NOMO-1 (cell line): ENCODE results near the gene BSN.

Experiments
- DNase-seq, 2 experiments: peaks; one replicate each; lab custom pipeline; 2025; ENCODE audit not compliant: unreplicated experiment in 2 of 2; lab: John Stamatoyannopoulos, UW

Gene BSN

DNA sequence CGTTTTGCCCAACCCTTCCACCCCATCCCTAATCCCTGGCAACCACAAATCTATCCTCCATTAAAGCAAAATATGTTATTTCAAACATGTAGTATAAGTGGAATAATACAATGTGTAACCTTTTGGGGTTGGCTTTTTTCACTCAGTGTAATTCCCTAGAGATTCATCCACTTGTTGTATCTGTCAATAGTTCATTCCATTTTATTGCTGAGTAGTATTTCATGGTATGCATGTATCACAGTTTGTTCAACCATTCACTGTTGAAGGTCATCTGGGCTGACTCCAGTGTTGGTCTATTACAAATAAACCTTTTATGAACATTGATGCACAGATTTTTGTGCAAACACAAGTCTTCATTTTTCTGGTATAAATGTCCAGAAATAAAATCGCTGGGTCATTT lies 38.8 kb downstream of the BSN start:
- no peak for DNase-seq

GRCh38 chr3:49600781-49601180 lies 46.5 kb downstream of the BSN start:
- DNase-seq, result no peak

DNA sequence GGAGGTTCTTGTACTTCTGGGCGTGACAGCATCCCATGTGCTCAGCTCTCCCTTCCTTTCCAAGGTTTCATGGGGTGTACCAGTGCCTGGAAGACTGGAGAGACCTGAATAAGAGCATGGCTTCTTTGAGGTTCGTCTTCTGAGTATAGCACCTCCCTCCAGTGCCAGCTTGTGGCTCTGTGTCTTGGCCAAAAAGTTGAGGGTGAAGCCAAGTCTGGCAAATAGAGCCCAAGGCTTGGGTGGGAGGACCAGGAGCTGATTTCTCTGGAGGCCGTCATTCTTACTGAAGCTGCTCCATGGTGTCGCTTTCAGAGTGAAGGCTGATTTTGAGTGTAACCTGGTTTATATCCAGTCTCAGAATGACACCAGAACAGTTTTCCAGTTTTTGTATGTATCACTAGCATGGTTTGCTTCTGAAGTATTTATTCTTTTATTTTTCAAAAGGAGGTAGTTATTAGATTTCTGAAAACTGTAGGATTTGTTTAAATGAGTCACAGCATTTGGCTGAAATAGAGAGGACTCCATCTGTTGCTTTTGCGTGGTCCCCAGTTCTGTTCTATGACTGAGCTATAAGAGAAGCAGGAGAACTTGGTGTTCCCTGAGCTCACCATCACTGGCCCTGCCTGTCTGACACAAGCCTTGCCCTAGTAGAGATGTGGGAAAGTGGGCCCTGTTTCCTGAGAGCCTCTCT lies 47.2 kb downstream of the BSN start:
- DNase-seq, result no peak

DNA sequence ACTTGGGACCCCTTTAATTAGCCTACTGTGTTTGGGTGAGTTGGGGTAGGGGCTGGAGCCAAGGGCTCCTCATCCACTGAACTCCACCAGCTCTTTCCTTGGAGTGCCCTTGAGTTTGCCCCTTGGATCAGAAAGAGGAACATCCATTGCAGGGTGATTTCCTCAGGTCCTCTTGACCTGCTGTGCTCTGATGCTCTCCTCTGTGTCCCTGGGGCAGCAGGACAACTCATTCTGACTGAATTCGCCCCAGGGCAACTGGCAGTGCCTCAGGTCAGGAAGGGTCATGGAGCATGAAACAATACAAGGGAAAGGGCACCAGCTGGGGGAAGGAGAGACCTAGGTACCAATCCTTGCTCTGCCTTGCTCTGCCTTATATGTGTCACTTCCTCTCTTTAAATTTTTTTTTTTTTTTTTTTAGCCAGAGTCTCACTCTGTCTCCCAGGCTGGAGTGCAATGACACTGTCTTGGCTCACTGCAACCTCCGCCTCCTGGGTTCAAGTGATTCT lies 47.8 kb downstream of the BSN start:
- peak in 1 of 2 experiments; percentile 13 for DNase-seq

GRCh38 chr3:49602877-49603411 lies 48.7 kb downstream of the BSN start:
- DNase-seq, result no peak

GRCh38 chr3:49606427-49606826 lies 52.1 kb downstream of the BSN start:
- DNase-seq, result peak in 1 of 2 experiments; percentile 18

GRCh38 chr3:49607105-49607591 lies 52.9 kb downstream of the BSN start:
- no peak for DNase-seq

GRCh38 chr3:49607796-49608195 lies 53.5 kb downstream of the BSN start:
- DNase-seq, result no peak

DNA sequence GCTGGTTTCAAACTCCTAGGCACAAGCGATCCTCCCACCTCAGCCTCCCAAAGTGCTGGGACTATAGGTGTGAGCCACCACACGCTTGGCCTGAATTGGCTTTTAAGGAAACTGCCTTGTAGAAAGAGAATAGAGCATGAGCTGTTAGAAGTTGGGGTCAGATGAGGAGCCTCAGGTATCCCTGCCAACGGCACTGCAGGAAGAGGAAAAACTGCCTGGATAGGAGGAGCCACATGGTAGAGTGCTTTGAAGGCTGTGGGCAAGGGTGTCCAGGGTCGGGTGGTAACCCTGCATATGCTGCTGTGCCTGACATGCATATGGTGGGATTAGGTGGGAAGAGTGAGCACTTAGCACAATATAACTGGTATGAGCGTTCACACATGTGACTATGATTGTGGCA lies 55.0 kb downstream of the BSN start:
- no peak for DNase-seq

- no peak for DNase-seq
These were observed 55.5 kb downstream of the BSN start for GRCh38 chr3:49609815-49610214.

DNA sequence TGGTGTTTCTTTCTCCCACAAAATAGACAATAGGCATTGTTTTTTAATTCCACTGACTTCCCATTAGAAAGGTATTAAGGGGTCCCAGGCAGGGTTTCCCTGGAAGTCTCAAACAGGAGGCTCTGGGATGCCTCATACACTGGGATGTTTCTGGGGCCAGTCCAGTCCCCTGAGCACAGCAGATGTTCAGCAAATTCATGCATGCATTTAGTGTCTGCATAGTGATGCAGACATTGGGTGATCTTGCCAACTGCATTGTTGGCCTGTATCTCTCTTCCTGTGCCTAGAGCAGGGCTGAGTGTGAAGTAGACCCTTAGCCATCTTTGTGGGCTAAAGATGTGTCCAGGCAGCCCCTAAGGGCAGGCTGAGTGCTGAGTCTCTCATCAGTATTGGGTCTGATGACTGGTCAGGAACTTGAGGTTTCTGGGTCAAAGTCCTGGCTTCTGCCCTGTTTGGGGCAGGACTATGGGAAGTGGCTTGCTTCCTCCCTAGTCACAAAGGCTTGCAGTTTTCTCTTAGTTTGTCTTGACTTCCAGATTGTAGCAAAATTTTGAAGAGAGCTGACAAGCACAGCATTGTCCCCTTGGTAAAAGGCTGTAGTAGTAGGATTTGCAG lies 56.5 kb downstream of the BSN start:
- no peak for DNase-seq

GRCh38 chr3:49611291-49611690 lies 57.0 kb downstream of the BSN start:
- no peak for DNase-seq

GRCh38 chr3:49611719-49612118 lies 57.4 kb downstream of the BSN start:
- no peak for DNase-seq

- DNase-seq, result no peak
These were observed 60.7 kb downstream of the BSN start for GRCh38 chr3:49614936-49615335.

DNA sequence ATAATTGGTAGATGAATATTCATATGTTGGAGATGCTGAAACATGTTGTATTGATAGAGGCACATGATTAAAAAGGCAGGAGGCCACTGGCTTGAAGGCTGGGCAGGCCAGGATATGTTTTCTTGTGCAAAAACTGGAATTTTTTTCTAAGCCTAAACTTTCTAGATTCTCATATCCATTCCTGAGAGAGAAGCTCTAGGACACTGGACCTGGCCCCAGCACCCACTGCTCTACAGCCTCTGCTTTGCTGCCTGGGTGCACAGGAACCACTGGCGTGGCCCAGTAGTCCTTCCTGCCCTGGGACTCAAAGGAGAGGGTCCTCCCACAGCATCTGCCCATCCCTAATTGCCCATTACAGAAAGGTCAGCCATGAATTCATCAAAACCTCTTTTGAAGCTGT lies 61.8 kb downstream of the BSN start:
- DNase-seq, result no peak

DNA sequence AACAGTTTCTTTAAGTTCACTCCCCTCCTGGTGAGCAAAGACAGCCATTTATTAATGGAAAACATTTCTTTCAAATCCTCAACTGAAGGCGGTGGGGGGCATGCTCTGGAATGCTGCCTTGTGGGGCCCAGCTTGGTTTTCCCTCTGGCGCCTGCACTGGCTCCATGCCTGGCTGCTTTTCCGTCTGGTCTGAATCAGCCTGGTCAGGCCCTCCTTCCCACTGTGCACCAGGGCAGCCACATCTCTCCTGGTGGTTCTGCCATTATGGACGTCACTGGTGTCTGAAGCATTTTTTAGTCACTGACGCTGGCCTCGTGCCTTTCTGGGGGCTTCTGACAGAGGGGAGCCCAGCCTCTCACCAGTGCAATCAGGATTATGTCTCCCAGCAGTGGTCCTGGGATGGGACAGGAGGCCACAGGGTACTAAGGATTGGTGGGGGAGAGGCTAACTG lies 62.2 kb downstream of the BSN start:
- DNase-seq, result no peak

DNA sequence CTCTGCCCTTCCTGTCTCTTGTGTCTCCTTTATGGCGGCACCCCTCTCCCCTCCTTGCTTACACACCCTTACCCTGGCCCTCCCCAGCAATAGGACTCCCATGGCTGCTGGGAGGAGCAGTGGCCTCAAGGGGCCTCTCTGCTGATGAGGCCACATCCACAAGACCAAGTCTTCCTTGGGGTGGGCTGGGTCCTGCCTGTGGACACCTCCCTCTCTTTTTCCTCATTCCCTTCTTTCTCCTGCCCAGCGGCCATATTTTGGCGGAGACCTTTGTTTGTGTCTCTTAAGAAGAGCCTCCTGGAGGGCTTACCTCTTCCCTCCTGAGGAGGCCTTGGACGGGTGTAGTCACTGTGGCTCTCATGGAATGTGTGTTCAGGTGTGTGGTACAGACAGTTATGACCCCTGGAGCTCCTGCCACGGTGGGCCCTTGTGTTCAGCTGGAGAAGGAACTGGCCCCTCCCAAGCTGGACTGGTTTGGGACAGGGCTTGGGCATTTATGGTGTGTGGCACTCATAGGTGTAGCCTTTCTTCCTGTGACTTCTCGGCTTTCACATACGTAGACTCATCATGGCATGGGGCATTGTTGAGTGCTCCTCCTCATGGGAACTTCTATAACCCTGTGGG lies 63.2 kb downstream of the BSN start:
- DNase-seq, result no peak

GRCh38 chr3:49618412-49618811 lies 64.1 kb downstream of the BSN start:
- no peak for DNase-seq

DNA sequence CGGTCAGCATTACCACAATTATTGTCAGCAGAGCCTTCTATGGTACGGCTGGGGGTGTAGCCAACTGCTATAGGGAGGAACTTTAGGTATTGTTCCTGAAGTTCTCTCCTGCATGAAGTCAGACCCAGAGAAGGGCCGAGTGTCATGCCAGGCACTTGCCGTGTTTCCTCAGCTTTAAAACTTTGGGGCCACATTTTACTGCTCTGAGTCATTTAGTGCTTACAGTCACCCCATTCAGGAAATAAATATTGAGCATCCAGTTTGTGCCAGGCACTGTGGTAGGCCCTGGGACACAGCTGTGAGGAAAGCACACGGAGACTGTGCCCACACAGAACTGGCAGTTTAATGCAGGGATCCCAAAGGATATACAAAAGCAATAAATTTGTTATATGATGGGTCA lies 65.4 kb downstream of the BSN start:
- no peak for DNase-seq

DNA sequence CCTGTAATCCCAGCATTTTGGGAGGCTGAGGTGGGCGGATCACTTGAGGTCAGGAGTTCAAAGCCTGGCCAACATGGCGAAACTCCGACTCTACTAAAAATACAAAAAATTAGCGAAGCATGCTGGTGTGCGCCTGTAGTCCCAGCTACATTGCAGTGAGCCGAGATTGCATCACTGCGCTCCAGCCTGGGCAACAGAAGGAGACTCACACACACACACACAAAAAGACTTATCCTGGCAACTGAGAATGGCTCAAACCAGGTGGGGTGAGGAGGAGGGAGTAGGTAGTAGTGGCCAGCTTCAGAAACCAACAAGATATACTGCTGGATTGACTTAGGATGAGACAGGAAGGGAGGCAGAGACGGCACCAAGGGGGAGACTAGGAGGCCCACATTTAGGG lies 66.5 kb downstream of the BSN start:
- DNase-seq, result no peak

- DNase-seq, result no peak
These were observed 68.8 kb downstream of the BSN start for GRCh38 chr3:49623071-49623470.

DNA sequence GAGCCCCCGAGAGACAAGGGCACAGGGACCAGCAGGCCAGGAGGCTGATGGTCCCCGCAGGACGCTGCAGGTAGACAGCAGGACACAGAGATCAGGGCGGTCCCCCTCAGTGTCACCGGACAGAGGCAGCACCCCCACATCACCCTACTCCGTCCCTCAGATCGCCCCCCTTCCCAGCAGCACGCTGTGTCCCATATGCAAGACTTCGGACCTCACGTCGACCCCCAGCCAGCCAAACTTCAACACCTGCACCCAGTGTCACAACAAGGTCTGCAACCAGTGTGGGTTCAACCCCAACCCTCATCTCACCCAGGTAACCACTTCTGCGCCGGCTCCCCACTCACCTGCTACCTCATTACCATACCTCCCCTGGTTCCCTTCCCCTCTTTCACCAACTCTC lies 70.8 kb downstream of the BSN start:
- DNase-seq, result no peak
